Measurements from ENCODE around the gene NAA40.

Gene NAA40

GRCh38 chr11:63999349-64000025 lies 60.7 kb downstream of the NAA40 start:
- ChIA-PET POLR2A (no interaction called here), CTCF (no interaction called here)
- DNase-seq (ENCODE audit: extremely low spot score) = no peak
- TF ChIP-seq LEF1 (IDR thresholded peaks at IDR 0.05; ENCODE audit: borderline replicate concordance) (no peak), CTBP1 (IDR thresholded peaks at IDR 0.05; ENCODE audit: borderline replicate concordance) (no peak), SUZ12 (IDR thresholded peaks at IDR 0.05) (no peak)

GRCh38 chr11:64000026-64000739 lies 61.4 kb downstream of the NAA40 start:
- no peak for DNase-seq (ENCODE audit: extremely low spot score)
- CTCF ChIA-PET = no interaction called here
- no peak for TF ChIP-seq SP1 (IDR thresholded peaks at IDR 0.05)
- no peak for TF ChIP-seq PKNOX1 (IDR thresholded peaks at IDR 0.05)
- POLR2A ChIA-PET = no interaction called here

GRCh38 chr11:64000740-64001483 lies 62.1 kb downstream of the NAA40 start:
- CTCF ChIA-PET = interaction anchor here (0.7 to 1.0 kb wide), 2 partner anchors 147 to 150 kb away, joined by 3 read pairs; no protein-coding TSS in a partner anchor
- POLR2A ChIA-PET = no interaction called here
- no peak for DNase-seq (ENCODE audit: extremely low spot score)
- TF ChIP-seq FOXK2 (IDR thresholded peaks at IDR 0.05) = no peak
- TF ChIP-seq CTBP1 (IDR thresholded peaks at IDR 0.05; ENCODE audit: borderline replicate concordance) = no peak
- TF ChIP-seq LEF1 (IDR thresholded peaks at IDR 0.05; ENCODE audit: borderline replicate concordance) = no peak
- TF ChIP-seq ZNF384 (IDR thresholded peaks at IDR 0.05) = no peak
- TF ChIP-seq TARDBP (IDR thresholded peaks at IDR 0.05) = no peak
- TF ChIP-seq L3MBTL2 (conservative IDR thresholded peaks at IDR 0.05) = no peak
- TF ChIP-seq FOXA1 (IDR thresholded peaks at IDR 0.05) = no peak
- no peak for TF ChIP-seq SUZ12 (IDR thresholded peaks at IDR 0.05)
- TF ChIP-seq FOXM1 (IDR thresholded peaks at IDR 0.05; ENCODE audit: borderline replicate concordance) = no peak
- TF ChIP-seq PKNOX1 (IDR thresholded peaks at IDR 0.05) = no peak
- no peak for TF ChIP-seq SP1 (IDR thresholded peaks at IDR 0.05)
- TF ChIP-seq ARNT (IDR thresholded peaks at IDR 0.05) = no peak
- no peak for TF ChIP-seq HDGF (IDR thresholded peaks at IDR 0.05; ENCODE audit: borderline replicate concordance)
- no peak for TF ChIP-seq BHLHE40 (IDR thresholded peaks at IDR 0.05; ENCODE audit: borderline replicate concordance)
- no peak for TF ChIP-seq NFRKB (IDR thresholded peaks at IDR 0.05)

GRCh38 chr11:64001484-64002420 lies 63.0 kb downstream of the NAA40 start:
- TF ChIP-seq FOXA1 (IDR thresholded peaks at IDR 0.05) (no peak), TARDBP (IDR thresholded peaks at IDR 0.05) (no peak), CTBP1 (IDR thresholded peaks at IDR 0.05; ENCODE audit: borderline replicate concordance) (no peak), HDGF (IDR thresholded peaks at IDR 0.05; ENCODE audit: borderline replicate concordance) (no peak), FOXM1 (IDR thresholded peaks at IDR 0.05; ENCODE audit: borderline replicate concordance) (no peak), PKNOX1 (IDR thresholded peaks at IDR 0.05) (no peak), L3MBTL2 (conservative IDR thresholded peaks at IDR 0.05) (no peak), ZNF384 (IDR thresholded peaks at IDR 0.05) (no peak), NFRKB (IDR thresholded peaks at IDR 0.05) (no peak), SUZ12 (IDR thresholded peaks at IDR 0.05) (no peak), FOXK2 (IDR thresholded peaks at IDR 0.05) (no peak), LEF1 (IDR thresholded peaks at IDR 0.05; ENCODE audit: borderline replicate concordance) (no peak), SP1 (IDR thresholded peaks at IDR 0.05) (no peak), ELF4 (IDR thresholded peaks at IDR 0.05) (no peak), BHLHE40 (IDR thresholded peaks at IDR 0.05; ENCODE audit: borderline replicate concordance) (no peak)
- POLR2A ChIA-PET = no interaction called here
- no peak for DNase-seq (ENCODE audit: extremely low spot score)
- CTCF ChIA-PET = interaction anchor here (0.7 to 1.0 kb wide), 2 partner anchors 146 to 150 kb away, joined by 3 read pairs; no protein-coding TSS in a partner anchor

GRCh38 chr11:64003807-64004589 lies 65.2 kb downstream of the NAA40 start:
- DNase-seq (ENCODE audit: extremely low spot score) = no peak
- TF ChIP-seq HDGF (IDR thresholded peaks at IDR 0.05; ENCODE audit: borderline replicate concordance) (no peak), SP1 (IDR thresholded peaks at IDR 0.05) (no peak), LEF1 (IDR thresholded peaks at IDR 0.05; ENCODE audit: borderline replicate concordance) (no peak), SUZ12 (IDR thresholded peaks at IDR 0.05) (no peak)
- CTCF ChIA-PET = no interaction called here
- POLR2A ChIA-PET = no interaction called here

Data from HEK293T (cell line).